NCI-H2029 (cell line): ENCODE measurements around the gene SWI5.
"Not testable (repeated sequence)": the region's sequence is repeated elsewhere in the genome, so short reads cannot be mapped to it uniquely, and the experiment has no call there.

ENCODE experiments used
- DNase-seq: peaks from one replicate; lab custom pipeline; 2025; lab: John Stamatoyannopoulos, UW

Gene SWI5

DNA sequence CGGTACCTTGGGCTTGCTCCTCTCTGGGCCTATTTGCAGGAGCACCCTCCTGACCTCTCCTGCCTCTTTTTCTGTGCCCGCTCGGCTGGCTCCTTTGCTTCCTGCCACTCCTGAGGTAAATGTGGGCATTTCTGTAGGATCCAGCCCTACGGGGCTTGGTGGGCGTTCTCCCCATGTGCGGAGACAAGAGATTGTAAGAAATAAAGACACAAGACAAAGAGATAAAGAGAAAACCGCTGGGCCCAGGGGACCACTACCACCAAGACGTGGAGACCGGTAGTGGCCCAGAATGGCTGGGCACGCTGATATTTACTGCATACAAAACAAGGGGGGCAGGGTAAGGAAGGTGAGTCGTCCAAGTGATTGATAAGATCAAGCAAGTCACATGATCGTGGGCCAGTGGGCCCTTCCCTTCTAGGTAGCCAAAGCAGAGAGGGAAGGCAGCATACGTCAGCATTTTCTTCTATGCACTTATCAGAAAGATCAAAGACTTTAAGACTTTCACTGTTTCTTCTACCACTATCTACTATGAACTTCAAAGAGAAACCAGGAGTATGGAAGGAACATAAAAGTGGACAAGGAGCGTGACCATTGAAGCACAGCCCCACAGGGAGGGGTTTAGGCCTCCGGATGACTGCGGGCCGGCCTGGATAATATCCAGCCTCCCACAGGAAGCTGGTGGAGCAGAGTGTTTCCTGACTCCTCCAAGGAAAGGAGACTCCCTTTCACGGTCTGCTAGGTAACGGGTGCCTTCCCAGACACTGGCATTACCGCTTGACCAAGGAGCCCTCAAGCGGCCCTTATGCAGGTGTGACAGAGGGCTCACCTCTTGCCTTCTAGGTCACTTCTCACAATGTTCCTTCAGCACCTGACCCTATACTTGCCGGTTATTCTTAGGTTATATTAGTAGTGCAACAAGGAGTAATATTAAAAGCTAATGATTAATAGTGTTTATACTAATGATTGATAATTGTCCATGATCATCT lies 3.3 kb downstream of the SWI5 start:
- not testable (repeated sequence) for DNase-seq

- no peak for DNase-seq
Measured at GRCh38 chr9:128280084-128280622, 4.1 kb downstream of the SWI5 start.

DNA sequence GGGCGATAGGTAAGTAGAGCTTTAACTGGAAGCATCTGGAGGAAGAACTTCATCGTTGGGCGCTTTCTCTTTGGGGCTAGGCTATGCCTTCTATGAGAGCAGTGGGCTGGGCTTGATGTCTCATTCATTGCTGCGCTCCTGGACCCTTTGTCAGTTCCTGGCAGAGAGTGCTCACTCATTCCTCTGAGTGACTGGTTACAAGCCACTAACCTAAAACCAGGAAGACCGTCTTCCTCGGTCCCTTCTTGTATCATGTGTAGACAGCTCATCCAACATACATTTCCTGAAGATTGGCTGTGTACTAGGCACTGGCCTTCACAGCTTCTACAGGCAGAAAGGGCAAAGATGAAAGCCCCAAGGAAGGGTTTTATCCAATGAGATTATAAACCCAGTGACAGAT lies 6.4 kb downstream of the SWI5 start:
- DNase-seq, result no peak

DNA sequence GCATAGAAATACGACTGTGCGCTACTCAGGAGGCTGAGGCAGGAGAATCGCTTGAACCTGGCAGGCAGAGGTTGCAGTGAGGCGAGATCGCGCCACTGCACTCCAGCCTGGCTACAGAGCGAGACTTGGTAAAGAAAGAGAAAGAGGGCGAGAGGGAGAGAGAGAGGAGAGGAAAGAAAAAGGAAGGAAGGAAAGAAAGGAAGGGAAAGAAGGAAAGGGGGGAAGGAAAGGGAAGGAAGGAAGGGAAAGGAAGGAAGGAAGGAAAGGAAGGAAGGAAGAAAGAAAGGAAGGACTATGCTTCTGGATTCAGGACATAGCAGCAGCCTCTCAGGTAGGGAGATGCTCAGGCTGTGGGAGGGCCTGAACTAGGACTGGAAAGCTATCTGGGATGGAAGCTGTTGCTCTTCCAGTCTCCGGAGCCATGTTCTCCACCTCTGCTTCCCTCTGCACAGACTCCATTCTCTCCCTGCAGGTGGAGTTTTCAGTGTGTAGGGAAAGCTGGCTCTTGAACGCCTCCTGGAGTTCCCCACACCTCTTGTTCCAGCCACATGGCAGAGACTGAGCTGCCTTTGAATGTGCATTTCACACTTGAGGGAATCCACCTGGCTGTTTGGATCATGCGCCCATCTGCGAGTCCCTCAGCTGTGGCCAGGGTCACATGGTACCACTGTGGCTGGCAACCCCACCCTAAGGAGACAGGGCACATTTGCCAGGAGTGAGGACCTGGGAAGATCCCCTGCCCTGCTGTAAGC lies 9.1 kb downstream of the SWI5 start:
- no peak for DNase-seq

DNA sequence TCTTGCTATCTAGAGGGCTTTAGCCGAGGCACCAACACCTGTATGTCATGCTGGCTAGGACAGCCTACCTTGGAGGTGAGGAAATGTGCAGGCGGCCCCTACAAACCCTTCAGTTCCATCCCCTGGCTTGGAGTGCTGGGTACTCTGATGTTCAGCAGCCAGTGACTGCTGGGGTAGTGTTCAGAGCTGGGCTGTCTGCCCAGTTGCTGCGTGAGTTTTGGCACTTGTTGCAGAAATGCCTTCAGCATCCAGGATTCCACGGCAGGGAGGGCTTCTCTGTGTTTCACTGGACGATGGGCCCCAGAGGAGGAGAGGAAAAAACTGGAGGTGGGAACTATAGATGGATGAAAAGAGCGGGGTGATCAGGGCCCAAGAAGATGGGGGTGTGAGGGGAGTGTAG lies 10.4 kb downstream of the SWI5 start:
- DNase-seq, result no peak

DNA sequence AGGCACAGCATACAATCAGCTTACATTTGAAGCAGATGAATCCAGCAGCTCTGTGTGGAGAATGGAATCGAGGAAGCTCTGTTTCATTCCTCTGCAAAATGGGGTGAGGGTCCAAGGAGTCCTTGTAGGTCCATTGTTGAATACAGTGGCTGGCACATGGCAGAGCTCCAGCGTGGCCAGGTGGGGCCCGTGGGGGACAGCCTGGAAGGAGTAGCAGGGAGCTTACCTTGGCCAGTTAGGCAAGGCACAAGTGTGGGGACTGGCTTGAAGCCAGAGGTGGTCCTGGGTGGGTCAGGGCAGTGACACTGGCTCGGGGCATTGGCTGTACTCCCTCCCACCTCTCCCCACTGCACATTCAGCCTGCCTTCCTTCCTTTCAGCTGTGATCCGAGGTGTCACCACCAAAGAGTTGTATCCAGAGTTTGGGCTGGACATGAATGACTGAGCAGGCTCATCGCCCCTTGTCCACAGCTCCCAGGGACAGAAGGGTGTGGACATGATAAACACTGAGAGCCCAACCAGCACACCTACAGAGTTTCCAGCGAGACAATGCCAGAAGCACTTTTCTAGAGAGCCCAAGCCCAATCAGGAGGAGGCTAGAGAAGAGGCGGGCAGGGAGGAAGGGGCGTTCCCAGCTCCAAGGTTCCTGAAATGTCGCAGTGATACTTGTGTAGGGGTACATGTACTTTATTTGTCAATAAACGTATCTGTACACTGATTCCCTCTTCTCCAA lies 12.4 kb downstream of the SWI5 start:
- DNase-seq, result no peak

DNA sequence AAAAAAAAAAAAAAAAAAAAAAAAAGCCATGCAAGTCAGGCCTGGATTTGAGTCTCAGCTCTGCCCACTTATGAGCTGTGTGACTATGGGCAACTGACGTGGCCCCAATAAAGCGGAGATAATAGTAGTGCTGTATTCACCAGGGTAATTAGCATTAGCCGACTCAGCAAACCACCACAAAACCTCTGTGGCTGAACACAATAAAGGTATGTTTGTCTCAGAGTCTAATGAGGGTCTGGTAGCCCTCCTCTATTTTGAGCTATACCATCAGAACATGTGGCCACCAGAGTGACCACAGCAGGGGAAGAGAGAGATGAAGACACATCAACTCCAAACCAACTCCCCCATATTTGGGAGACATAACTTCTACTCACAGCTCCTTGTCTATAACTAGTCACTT lies 15.9 kb downstream of the SWI5 start:
- DNase-seq, result no peak

- DNase-seq, result no peak
Measured at GRCh38 chr9:128293091-128293490, 17.0 kb downstream of the SWI5 start.

- DNase-seq, result no peak
Measured at GRCh38 chr9:128294142-128294541, 18.1 kb downstream of the SWI5 start.

- DNase-seq, result no peak
Measured at GRCh38 chr9:128296340-128297220, 20.5 kb downstream of the SWI5 start.

- no peak for DNase-seq
Measured at GRCh38 chr9:128297221-128297773, 21.2 kb downstream of the SWI5 start.

DNA sequence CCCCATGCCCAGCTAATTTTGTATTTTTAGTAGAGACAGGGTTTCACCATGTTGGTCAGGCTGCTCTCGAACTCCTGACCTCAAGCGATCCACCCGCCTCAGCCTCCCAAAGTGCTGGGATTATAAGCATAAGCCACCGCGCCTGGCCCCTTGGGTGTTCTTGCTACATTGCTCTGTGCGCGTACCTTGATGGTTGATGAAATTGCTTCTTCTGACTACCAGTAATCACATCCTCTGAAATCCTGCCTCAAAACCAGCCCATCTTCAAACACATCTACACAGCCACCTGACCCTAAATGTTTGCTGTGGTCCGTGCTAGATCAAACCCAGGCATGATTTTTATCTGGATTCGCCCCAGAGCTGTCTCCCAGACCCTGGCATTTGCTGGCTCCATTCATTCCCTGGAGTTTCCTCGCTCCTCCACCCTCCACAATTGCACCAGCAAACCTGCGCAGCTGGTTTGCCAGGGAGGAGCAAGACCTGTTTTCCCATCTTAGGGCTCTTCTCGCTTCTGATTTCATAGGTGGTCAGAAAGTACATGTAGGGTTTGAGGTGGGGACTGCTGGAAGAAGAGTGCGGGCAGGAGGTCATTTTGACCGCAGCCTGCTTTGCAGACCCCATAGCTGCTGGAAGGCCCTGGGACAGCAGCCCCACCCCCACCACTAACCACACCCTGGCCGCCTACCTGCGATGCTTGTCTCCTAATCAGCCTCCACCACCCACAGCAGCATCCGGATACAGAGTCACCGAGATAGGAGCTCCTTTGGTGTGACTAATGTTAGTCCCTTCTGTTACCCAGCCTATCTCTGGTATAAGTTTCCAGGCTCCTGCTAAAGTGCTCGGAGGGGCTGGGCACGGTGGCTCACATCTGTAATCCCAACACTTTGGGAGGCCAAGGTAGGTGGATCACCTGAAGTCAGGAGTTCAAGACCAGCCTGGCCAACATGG lies 22.7 kb downstream of the SWI5 start:
- DNase-seq, result no peak

DNA sequence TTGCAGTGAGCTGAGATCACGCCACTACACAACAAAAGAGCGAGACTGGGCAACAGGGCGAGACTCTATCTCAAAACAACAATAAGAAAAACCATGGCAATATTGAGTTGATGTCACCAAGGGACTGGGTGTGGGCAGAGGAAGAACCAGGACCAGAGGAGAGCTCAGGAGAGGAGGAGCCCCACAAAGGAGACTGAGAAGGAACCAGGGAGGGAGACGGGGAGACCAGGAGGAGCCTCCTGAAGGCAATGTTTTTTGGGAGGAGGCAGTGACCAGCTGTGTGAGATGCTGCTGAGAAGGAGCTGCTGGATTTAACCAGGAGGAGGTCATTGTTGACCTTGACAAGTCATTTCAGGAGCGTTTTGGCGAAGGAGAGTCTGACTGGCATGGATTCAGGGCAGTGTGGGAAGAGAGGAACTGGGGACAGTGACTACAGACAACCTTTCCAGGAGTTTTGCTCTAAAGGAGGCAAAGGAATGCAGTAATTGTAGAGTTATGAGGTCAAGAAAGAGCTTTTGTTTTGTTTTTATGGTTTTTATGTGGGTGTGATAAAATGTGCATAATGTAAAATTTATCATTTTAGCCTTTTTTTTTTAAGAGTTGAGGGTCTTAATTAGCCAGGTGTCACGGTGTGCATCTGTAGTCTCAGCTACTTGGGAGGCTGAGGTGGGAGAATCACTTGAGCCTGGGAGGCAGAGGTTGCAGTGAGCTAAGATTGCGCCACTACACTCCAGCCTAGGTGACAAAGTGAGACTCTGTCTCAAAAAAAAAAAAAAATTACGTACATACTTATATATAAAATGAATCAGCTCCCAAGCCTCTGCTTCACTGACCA lies 28.3 kb downstream of the SWI5 start:
- no peak for DNase-seq

DNA sequence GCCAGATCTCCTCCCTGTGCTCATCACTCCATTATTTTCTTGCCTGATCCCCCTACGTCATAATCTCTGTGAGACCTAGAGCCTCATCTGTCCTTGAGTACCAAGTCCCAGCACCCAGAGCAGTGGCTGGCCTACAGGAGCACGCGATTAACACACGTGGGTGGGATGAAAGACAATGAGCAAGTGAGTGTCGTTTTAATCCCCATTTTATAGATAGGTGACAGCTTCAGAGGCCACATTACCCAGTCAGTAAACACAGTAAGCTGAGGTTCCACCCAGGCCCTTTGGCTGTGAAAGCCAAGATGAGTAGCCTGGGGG lies 28.9 kb downstream of the SWI5 start:
- no peak for DNase-seq

DNA sequence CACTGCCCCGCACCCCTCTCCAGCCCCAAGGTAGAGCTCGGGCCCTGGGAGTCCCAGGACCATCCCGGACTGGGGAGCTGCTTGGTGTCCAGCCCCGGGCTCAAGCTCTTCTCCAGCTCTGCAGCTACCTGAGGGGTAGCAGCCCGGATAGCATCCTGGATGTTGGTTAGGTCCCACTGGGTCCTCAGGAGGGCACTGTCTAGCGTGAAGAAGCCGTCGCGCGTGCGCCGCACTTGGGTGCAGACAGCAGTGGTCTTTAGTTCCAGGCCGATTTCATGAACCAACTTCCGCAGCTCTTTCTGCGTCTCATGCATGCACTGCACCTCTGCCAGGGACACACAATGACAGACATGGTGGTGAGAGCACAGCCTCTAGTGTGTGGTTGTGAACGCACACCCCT lies 33.5 kb downstream of the SWI5 start:
- no peak for DNase-seq

DNA sequence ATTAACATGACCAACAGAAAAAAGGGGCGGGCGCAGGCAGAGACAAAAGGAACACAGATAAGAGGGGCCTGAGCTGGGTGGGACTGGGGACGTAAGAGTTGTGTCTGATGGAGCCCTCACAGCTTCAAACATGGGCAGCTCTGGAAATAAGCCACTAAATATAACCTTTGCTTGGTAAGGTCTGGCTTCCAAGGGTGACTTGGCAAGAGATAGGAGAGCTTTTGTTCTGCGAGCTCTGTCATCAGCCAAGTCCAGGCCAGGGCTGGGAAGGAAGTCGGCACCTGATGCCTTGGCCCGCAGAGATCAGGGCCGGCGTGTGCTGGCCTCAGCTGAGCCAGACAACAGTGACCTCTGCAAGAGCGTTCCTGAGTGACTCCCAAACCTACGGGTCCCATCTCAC lies 34.4 kb downstream of the SWI5 start:
- DNase-seq, result no peak

DNA sequence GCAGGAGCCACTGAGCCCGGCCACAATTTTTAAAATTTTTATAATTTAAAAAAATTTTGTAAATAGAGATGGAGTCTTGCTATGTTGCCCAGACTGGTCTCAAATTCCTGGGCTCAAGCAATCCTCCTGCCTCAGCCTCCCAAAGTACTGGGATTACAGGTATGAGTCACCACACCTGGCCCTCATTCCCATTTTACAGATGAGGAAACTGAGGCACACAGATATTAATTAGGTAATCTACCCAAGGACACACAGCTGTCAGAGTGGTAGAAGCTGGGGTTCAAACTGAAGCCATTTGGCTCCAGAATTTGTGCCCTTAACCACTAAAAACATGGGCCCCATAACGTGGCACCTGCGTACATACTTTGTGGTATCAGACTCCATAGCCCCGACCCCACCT lies 38.6 kb downstream of the SWI5 start:
- DNase-seq, result no peak

GRCh38 chr9:128316421-128316820 lies 40.3 kb downstream of the SWI5 start:
- no peak for DNase-seq

- DNase-seq, result no peak
Measured at GRCh38 chr9:128317629-128318028, 41.6 kb downstream of the SWI5 start.
